Measurements from ENCODE around the gene ZNF836. TPM values are rescaled to one million over a fixed set of nuclear protein-coding genes. Genes with fewer than 3 reads are reported as not detected.

The ZNF836 gene
- total and polyA plus RNA-seq, 2 of the 13 experiments (the other 11 are each of a cell fraction or from before 2014, with no cell fraction given), result 1.6 to 5.3 TPM

DNA sequence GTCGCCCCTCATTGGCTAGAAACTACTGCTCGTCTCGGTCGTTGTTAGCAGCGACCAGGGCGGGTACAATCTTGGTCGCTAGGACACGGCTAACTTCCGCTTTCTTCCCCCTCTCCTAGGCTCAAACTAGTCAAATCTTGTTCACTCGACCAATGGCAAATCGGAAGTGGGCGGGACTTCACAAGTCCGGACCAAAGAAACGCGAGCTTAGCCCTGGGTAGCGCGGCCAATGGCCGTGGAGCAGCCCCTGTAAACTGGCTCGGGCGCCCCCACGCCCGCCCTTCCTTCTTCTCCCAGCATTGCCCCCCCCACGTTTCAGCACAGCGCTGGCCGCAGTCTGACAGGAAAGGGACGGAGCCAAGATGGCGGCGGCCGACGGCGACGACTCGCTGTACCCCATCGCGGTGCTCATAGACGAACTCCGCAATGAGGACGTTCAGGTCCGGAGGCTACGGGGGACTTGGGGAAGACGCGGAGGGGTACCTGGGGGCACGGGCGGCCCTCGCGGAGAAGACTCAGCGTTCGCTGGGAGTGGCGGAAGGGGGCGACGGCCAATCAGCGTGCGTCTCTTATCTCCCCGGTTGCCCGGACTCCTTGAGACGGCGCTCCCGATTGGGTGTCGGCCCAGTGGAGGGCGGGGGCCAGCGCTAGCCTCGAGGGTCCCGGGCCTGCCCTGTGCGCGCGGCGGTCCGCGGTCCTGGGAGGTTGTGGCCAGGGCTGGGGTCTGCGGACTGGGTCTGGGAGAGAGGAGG lies 18.5 kb upstream of the ZNF836 start, which contains the start of gene PPP2R1A (continued):
- TF ChIP-seq KMT2B (CRISPR knock-in tag; IDR thresholded peaks at IDR 0.05), result peak; percentile 82
- TF ChIP-seq, protein P1, sequence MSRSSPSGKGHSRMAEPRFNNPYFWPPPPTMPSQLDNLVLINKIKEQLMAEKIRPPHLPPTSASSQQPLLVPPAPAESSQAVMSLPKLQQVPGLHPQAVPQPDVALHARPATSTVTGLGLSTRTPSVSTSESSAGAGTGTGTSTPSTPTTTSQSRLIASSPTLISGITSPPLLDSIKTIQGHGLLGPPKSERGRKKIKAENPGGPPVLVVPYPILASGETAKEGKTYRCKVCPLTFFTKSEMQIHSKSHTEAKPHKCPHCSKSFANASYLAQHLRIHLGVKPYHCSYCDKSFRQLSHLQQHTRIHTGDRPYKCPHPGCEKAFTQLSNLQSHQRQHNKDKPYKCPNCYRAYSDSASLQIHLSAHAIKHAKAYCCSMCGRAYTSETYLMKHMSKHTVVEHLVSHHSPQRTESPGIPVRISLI (CRISPR knock-in tag; IDR thresholded peaks at IDR 0.05; ENCODE audit: borderline replicate concordance), result 0 out of 2 replicates have a peak, but pooled peaks have one; percentile 41
- TF ChIP-seq, protein P2, sequence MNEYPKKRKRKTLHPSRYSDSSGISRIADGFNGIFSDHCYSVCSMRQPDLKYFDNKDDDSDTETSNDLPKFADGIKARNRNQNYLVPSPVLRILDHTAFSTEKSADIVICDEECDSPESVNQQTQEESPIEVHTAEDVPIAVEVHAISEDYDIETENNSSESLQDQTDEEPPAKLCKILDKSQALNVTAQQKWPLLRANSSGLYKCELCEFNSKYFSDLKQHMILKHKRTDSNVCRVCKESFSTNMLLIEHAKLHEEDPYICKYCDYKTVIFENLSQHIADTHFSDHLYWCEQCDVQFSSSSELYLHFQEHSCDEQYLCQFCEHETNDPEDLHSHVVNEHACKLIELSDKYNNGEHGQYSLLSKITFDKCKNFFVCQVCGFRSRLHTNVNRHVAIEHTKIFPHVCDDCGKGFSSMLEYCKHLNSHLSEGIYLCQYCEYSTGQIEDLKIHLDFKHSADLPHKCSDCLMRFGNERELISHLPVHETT (CRISPR knock-in tag; conservative IDR thresholded peaks at IDR 0.05), result peak; percentile 52; the same call in 1 of the 2 replicates
- peak; percentile 80; the same call in 1 of the 2 replicates for TF ChIP-seq YEATS2 (CRISPR knock-in tag; IDR thresholded peaks at IDR 0.05; ENCODE audit: borderline replicate concordance)
- peak; percentile 88 for TF ChIP-seq ELF1 (CRISPR knock-in tag; IDR thresholded peaks at IDR 0.05)
- no peak for TF ChIP-seq NFE2L1 (CRISPR knock-in tag; IDR thresholded peaks at IDR 0.05; ENCODE audit: borderline replicate concordance)
- peak; percentile 76; the same call in 1 of the 2 replicates for TF ChIP-seq MEIS1 (CRISPR knock-in tag; IDR thresholded peaks at IDR 0.05; ENCODE audit: borderline replicate concordance)
- no peak for TF ChIP-seq KDM3A (CRISPR knock-in tag; IDR thresholded peaks at IDR 0.05; ENCODE audit: low read depth)
- TF ChIP-seq EP300 (IDR thresholded peaks at IDR 0.05; ENCODE audit: low read depth in 2 of 2, low read length in 2 of 2), result no peak
- TF ChIP-seq EP300 (CRISPR knock-in tag; IDR thresholded peaks at IDR 0.05; ENCODE audit: borderline replicate concordance), result no peak
- peak; percentile 56 for TF ChIP-seq NRL (CRISPR knock-in tag; IDR thresholded peaks at IDR 0.05; ENCODE audit: borderline replicate concordance)
- 0 out of 2 replicates have a peak, but pooled peaks have one; percentile 34 for TF ChIP-seq TSC22D2 (CRISPR knock-in tag; IDR thresholded peaks at IDR 0.05; ENCODE audit: borderline replicate concordance)
- no peak for TF ChIP-seq TEAD2 (CRISPR knock-in tag; IDR thresholded peaks at IDR 0.05)
- TF ChIP-seq ZSCAN29 (CRISPR knock-in tag; conservative IDR thresholded peaks at IDR 0.05), result peak; percentile 62; the same call in 1 of the 2 replicates
- TF ChIP-seq ESRRA (CRISPR knock-in tag; IDR thresholded peaks at IDR 0.05; ENCODE audit: low read depth), result 0 out of 2 replicates have a peak, but pooled peaks have one; percentile 72
- TF ChIP-seq, protein P3, sequence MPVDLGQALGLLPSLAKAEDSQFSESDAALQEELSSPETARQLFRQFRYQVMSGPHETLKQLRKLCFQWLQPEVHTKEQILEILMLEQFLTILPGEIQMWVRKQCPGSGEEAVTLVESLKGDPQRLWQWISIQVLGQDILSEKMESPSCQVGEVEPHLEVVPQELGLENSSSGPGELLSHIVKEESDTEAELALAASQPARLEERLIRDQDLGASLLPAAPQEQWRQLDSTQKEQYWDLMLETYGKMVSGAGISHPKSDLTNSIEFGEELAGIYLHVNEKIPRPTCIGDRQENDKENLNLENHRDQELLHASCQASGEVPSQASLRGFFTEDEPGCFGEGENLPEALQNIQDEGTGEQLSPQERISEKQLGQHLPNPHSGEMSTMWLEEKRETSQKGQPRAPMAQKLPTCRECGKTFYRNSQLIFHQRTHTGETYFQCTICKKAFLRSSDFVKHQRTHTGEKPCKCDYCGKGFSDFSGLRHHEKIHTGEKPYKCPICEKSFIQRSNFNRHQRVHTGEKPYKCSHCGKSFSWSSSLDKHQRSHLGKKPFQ (CRISPR knock-in tag; IDR thresholded peaks at IDR 0.05; ENCODE audit: insufficient replicate concordance), result no peak
- peak; percentile 55; the same call in 1 of the 2 replicates for TF ChIP-seq ZNF556 (CRISPR knock-in tag; IDR thresholded peaks at IDR 0.05; ENCODE audit: borderline replicate concordance)
- no peak for TF ChIP-seq ZNF138 (CRISPR knock-in tag; IDR thresholded peaks at IDR 0.05; ENCODE audit: low read depth)
- 0 out of 2 replicates have a peak, but pooled peaks have one; percentile 58 for TF ChIP-seq ZIK1 (CRISPR knock-in tag; IDR thresholded peaks at IDR 0.05; ENCODE audit: borderline replicate concordance, low read depth)
- peak; percentile 86 for TF ChIP-seq SPEN (CRISPR knock-in tag; IDR thresholded peaks at IDR 0.05; ENCODE audit: low read depth)
- no peak for TF ChIP-seq ZNF296 (CRISPR knock-in tag; conservative IDR thresholded peaks at IDR 0.05)
- TF ChIP-seq KMT2A (CRISPR knock-in tag; IDR thresholded peaks at IDR 0.05), result peak; percentile 37; the same call in 1 of the 2 replicates
- TF ChIP-seq ZBTB20 (CRISPR knock-in tag; IDR thresholded peaks at IDR 0.05; ENCODE audit: borderline replicate concordance, low read depth), result no peak; the same call in 1 of the 2 replicates

Data from HepG2 (cell line).